Esophagus muscularis mucosa (tissue), 4 donors: ENCODE measurements around the gene ATP1A3. TPM values are rescaled to one million over a fixed set of nuclear protein-coding genes. Genes with fewer than 3 reads are reported as not detected.

ENCODE experiments used
- DNase-seq: peaks from one replicate; pipeline ENCODE4 v3.0.0-alpha.2; 2017; ENCODE audit errors: extremely low spot score
- H3K27ac ChIP-seq, 4 donors: fragments of 200-600 bp; sonication (generic); replicated peaks in 1 of 4; 1 replicate in 3 of 4; 2 replicates in 1 of 4; pipeline ENCODE4 v1.5.1; 2016 to 2019; ENCODE audit warnings: mild to moderate bottlenecking in 1 of 4
- H3K27me3 ChIP-seq, 4 donors: fragments of 200-600 bp; sonication (generic); one replicate each; pipeline versions ENCODE4 v1.5.1 to v1.6.0; 2016 to 2019
- H3K36me3 ChIP-seq, 4 donors: fragments of 200-600 bp; sonication (generic); one replicate each; pipeline ENCODE4 v1.5.1; 2016 to 2019
- H3K4me1 ChIP-seq, 4 donors: fragments of 200-600 bp; sonication (generic); one replicate each; pipeline ENCODE4 v1.5.1; 2016 to 2019
- H3K4me3 ChIP-seq, 4 donors: fragments of 200-600 bp; sonication (generic); 1 replicate in 2 of 4; 2 replicates in 2 of 4; pipeline ENCODE4 v1.5.1; 2016 to 2019; ENCODE audit warnings: mild to moderate bottlenecking in 4 of 4, moderate library complexity in 1 of 4
- H3K9me3 ChIP-seq, 4 donors: fragments of 200-600 bp; sonication (generic); 1 replicate in 3 of 4; 2 replicates in 1 of 4; pipeline ENCODE4 v1.5.1; 2016 to 2019
- EP300 ChIP-seq: sonication (generic); formaldehyde crosslinking; IDR thresholded peaks from one replicate; pipeline ENCODE4 v1.6.1; 2017; ENCODE audit warnings: antibody characterized with exemption
- POLR2A ChIP-seq: fragments of 450-650 bp; IDR thresholded peaks from one replicate; pipeline ENCODE4 v1.6.1; 2017; ENCODE audit warnings: antibody characterized with exemption, moderate library complexity, mild to moderate bottlenecking, low read depth
- POLR2AphosphoS5 ChIP-seq, 2 donors: sonication (generic); formaldehyde crosslinking; IDR thresholded peaks; one replicate each; pipeline ENCODE4 v1.6.1; 2017; ENCODE audit warnings: antibody characterized with exemption in 2 of 2
- WGBS: methylation state at CpG from one replicate; pipeline ENCODE4 v1.1.5; 2018; 5-methylcytosine and 5-hydroxymethylcytosine counted together
- intact Hi-C: fragments of 100-400 bp; cut with DNase I; formaldehyde crosslinking; loops from one replicate; pipeline ENCODE4 v1.15.1; 2023
- total RNA-seq, 4 donors: library from RNA; depleted of rRNA; stranded (reverse); fragments of >200 nt; gene quantifications; one replicate each; pipeline versions ENCODE4 v1.1.0 to v1.2.1, GENCODE V29; 2016
- TF ChIP-seq, protein P1 (sequence below), 3 experiments: fragments of 200-600 bp in 2 of 3; fragments of 450-650 bp in 1 of 3; sonication (generic) in 2 of 3; IDR thresholded peaks; one replicate each; pipeline ENCODE4 v1.5.1; 2017 to 2019; ENCODE audit warnings: antibody characterized with exemption in 3 of 3, mild to moderate bottlenecking in 2 of 3, moderate library complexity in 1 of 3

ATP1A3 gene
- total RNA-seq, 4 donors from 2014 or later, result 2.1 to 4.3 (median 3.5) TPM

DNA sequence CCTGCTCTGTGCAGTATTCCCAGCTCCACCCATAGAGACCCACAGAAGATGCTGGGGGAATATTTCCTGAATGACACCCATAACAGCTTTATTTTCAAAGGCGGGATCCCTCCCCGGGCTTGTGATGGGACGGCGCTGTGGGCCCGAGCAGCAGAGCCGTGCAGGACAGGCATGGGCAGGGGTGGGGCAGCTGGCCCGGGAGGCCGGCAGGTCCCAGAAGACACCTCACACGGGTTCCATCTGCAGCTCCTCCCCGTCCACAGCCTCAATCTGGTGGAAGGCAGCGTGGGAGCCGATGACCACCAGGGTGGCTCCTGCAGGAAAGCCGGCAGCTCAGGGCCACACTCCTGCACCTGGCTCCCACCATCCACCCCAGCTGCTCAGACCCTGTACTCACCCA, 37.4 kb downstream of the ATP1A3 start:
- no peak overlapping the region for H3K4me3 ChIP-seq
- H3K27ac ChIP-seq, result no peak overlapping the region
- H3K27me3 ChIP-seq, result no peaks in the 10 kb centered on the region
- H3K9me3 ChIP-seq, result no peaks in the 10 kb centered on the region
- H3K36me3 ChIP-seq, result peaks cover 0 to 30% (median 24%) of the 10 kb centered on the region in 4 donors
- peaks cover 13 to 26% (median 23%) of the 10 kb centered on the region in 4 donors for H3K4me1 ChIP-seq
- intact Hi-C loops, result loop anchor here (5.0 kb wide), 1 partner anchor 84 kb away; no protein-coding TSS in a partner anchor
- no peak for DNase-seq
- 81% methylated on average over 13 of the region's 13 CpGs for WGBS
- TF ChIP-seq POLR2A, result no peak
- TF ChIP-seq, protein P1, sequence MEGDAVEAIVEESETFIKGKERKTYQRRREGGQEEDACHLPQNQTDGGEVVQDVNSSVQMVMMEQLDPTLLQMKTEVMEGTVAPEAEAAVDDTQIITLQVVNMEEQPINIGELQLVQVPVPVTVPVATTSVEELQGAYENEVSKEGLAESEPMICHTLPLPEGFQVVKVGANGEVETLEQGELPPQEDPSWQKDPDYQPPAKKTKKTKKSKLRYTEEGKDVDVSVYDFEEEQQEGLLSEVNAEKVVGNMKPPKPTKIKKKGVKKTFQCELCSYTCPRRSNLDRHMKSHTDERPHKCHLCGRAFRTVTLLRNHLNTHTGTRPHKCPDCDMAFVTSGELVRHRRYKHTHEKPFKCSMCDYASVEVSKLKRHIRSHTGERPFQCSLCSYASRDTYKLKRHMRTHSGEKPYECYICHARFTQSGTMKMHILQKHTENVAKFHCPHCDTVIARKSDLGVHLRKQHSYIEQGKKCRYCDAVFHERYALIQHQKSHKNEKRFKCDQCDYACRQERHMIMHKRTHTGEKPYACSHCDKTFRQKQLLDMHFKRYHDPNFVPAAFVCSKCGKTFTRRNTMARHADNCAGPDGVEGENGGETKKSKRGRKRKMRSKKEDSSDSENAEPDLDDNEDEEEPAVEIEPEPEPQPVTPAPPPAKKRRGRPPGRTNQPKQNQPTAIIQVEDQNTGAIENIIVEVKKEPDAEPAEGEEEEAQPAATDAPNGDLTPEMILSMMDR (IDR thresholded peaks at IDR 0.05), result no peak
- TF ChIP-seq POLR2AphosphoS5 (IDR thresholded peaks at IDR 0.05), result no peak
- TF ChIP-seq EP300, result no peak

DNA sequence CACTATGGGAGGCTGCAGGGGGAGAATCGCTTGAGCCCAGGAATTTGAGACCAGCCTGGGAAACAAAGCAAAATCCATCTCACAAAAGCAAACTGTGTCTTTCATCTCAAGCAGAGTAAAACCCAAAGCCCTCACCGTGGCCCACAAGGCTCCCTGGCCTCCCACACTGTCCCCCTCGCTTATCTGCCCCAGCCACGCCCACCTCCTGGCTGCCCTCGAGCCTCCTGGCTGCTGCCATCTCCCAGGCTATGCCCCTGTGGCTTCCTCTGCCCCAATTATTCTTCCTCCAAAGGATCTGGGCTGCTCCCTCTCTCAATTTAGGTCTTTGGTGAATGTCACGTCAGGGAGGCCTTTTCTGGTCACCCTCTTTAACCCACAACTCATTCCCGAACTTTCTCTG, 38.5 kb downstream of the ATP1A3 start:
- H3K4me1 ChIP-seq, result peaks cover 13 to 29% (median 24%) of the 10 kb centered on the region in 4 donors
- H3K9me3 ChIP-seq, result no peaks in the 10 kb centered on the region
- DNase-seq, result no peak
- WGBS, result 75% methylated on average over 7 of the region's 7 CpGs
- TF ChIP-seq POLR2AphosphoS5 (IDR thresholded peaks at IDR 0.05), result no peak
- TF ChIP-seq POLR2A, result no peak
- TF ChIP-seq EP300, result no peak
- TF ChIP-seq, protein P1 (IDR thresholded peaks at IDR 0.05), result no peak
- intact Hi-C loops, result loop anchor here (5.0 kb wide), 1 partner anchor 83 kb away; no protein-coding TSS in a partner anchor
- H3K36me3 ChIP-seq, result peaks cover 0 to 30% (median 24%) of the 10 kb centered on the region in 4 donors
- no peak overlapping the region for H3K27ac ChIP-seq
- no peak overlapping the region for H3K4me3 ChIP-seq
- no peaks in the 10 kb centered on the region for H3K27me3 ChIP-seq

DNA sequence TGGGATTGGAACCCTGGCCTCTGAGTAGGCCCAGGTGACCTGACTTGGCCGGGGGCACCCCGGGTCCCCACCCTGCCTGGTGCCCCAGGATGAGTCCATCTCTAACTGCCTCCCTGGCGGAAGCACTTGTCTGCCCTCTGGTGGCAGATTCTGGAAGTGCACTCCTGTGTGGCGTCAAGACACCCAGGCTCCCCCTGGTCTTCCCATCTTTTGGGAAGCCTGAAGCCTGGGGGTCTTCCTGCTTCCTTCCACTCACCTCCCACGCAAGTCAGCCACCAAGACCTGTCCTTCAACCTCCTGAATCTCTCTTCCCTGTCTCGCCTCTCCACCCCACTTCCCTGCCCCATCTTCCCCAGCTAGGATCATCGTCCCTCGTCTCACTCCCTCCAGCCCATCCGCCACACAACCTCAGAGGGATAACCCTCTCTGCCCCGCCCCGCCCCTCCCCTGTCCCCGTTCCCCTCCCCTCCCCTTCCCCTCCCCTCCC, 42.3 kb downstream of the ATP1A3 start:
- 8% methylated on average over 10 of the region's 12 CpGs for WGBS
- H3K36me3 ChIP-seq, result peaks cover 0 to 24% (median 17%) of the 10 kb centered on the region in 4 donors
- TF ChIP-seq EP300 (no peak), POLR2AphosphoS5 (IDR thresholded peaks at IDR 0.05) (peak in 1 of 2 donors; percentile 50), POLR2A (no peak)
- TF ChIP-seq, protein P1 (IDR thresholded peaks at IDR 0.05), result peak in 2 of 3 experiments; percentile 87 to 98
- intact Hi-C loops, result loop anchor here (5.0 kb wide), 1 partner anchor 89 kb away; the partner anchor contains the start of gene RPS19
- DNase-seq, result no peak
- H3K4me3 ChIP-seq, result no peak overlapping the region
- H3K9me3 ChIP-seq, result no peaks in the 10 kb centered on the region
- peaks cover 0 to 7% (median 4%) of the 10 kb centered on the region in 4 donors for H3K4me1 ChIP-seq
- H3K27me3 ChIP-seq, result peaks cover 0 to under 1% (median 0%) of the 10 kb centered on the region in 4 donors
- H3K27ac ChIP-seq, result no peak overlapping the region

DNA sequence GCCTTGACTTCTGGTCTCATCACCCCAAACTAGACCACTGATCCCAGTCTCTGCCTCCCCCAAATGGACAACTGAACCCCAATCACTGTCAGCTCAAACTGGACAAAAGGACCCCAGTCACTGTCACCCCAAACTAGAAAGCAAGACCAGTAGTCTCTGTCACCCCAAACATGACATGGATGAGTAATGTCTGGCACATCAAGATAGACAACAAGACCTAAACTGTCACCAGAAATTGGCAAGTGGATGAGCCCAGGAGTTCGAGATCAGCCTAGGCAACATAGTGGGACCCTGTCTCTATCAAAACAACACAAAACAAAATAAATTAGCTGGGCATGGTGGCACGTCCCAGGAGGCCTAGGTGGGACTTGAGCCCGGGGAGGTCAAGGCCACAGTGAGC, 46.9 kb downstream of the ATP1A3 start:
- Histone ChIP-seq H3K4me1 (peaks cover 0 to 7% (median 2%) of the 10 kb centered on the region in 4 donors), H3K4me3 (no peak overlapping the region), H3K27me3 (peaks cover 0 to 46% (median 7%) of the 10 kb centered on the region in 4 donors), H3K9me3 (no peaks in the 10 kb centered on the region), H3K27ac (no peak overlapping the region), H3K36me3 (no peaks in the 10 kb centered on the region)
- 92% methylated on average over 3 of the region's 3 CpGs for WGBS
- TF ChIP-seq POLR2A, result no peak
- TF ChIP-seq, protein P1 (IDR thresholded peaks at IDR 0.05), result no peak
- no peak for TF ChIP-seq POLR2AphosphoS5 (IDR thresholded peaks at IDR 0.05)
- no peak for TF ChIP-seq EP300
- intact Hi-C loops, result no loop called here
- DNase-seq, result no peak
